ENCODE measurements around the gene TNFAIP8L1. TPM values are rescaled to one million over a fixed set of nuclear protein-coding genes. Genes with fewer than 3 reads are reported as not detected.

Gene TNFAIP8L1
- total and polyA plus RNA-seq, 2 donors from 2014 or later: 11.5 to 16.0 TPM

DNA sequence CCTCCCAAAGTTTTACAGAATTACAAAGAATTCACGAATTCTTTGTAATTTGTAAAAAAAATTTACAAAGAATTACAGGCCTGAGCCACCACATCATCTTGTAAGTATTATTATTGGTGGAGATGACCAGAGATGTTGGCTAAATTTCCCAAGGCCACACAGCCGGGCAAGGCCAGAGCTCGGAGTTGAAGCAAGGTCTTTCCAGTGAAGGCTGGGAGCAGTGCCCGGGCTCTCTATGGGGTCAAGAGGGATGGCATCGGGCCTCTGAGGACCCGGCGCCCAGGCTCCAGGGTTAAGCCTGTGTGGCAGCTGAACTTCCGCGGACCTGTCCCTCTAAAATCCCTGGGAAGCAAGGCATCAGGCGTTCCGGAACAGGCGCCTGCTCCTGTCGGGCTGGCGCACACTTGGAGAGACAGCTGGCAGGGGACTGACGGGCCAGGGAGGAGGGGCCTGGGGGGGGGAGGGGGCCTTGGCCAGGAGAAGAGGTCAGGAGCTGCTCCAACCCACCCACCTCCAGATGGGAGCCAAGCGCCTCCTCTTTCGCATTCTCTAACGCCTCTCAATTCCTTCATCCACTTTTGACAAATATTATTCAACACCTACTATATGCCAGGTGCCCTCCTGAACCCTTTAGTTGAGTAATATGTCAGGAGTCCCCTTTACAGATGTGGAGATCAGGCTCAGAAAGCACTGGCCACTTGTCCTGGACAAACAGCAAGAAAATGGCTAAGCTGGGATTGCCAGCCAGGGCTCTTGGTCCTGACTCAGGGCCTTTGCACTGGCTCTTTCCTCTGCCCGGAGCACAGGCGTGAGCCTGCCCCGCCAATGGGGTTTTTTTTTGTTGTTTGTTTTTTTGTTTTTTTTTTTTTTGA, 43.0 kb upstream of the TNFAIP8L1 start:
- peaks cover 4% of the 10 kb centered on the region for H3K27me3 ChIP-seq (ENCODE audit: control insufficient read depth, insufficient read depth, low read length)
- no peak overlapping the region for H3K9ac ChIP-seq (ENCODE audit: low read length in 3 of 3)
- intact Hi-C loops (cut with DNase I): no loop called here
- DNase-seq (no peak), FAIRE-seq (no peak)
- no peak overlapping the region for H3K4me3 ChIP-seq (ENCODE audit: low read length in 3 of 3)
- no peaks in the 10 kb centered on the region for H3K4me1 ChIP-seq (ENCODE audit: control insufficient read depth in 2 of 3, insufficient read depth in 2 of 3, low read depth in 1 of 3, low read length in 3 of 3)
- TF ChIP-seq, protein P1, sequence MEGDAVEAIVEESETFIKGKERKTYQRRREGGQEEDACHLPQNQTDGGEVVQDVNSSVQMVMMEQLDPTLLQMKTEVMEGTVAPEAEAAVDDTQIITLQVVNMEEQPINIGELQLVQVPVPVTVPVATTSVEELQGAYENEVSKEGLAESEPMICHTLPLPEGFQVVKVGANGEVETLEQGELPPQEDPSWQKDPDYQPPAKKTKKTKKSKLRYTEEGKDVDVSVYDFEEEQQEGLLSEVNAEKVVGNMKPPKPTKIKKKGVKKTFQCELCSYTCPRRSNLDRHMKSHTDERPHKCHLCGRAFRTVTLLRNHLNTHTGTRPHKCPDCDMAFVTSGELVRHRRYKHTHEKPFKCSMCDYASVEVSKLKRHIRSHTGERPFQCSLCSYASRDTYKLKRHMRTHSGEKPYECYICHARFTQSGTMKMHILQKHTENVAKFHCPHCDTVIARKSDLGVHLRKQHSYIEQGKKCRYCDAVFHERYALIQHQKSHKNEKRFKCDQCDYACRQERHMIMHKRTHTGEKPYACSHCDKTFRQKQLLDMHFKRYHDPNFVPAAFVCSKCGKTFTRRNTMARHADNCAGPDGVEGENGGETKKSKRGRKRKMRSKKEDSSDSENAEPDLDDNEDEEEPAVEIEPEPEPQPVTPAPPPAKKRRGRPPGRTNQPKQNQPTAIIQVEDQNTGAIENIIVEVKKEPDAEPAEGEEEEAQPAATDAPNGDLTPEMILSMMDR (IDR thresholded peaks at IDR 0.05; ENCODE audit: borderline replicate concordance, extremely low read depth, insufficient read depth): no peak
- H3K27ac ChIP-seq (ENCODE audit: low read depth in 2 of 2, low read length in 2 of 2): no peak overlapping the region
- H3K36me3 ChIP-seq (ENCODE audit: control insufficient read depth in 2 of 3, insufficient read depth in 3 of 3, low read length in 3 of 3): no peaks in the 10 kb centered on the region
- H3K9me3 ChIP-seq (ENCODE audit: control insufficient read depth in 2 of 3, insufficient read depth in 1 of 3, low read length in 3 of 3): no peaks in the 10 kb centered on the region

DNA sequence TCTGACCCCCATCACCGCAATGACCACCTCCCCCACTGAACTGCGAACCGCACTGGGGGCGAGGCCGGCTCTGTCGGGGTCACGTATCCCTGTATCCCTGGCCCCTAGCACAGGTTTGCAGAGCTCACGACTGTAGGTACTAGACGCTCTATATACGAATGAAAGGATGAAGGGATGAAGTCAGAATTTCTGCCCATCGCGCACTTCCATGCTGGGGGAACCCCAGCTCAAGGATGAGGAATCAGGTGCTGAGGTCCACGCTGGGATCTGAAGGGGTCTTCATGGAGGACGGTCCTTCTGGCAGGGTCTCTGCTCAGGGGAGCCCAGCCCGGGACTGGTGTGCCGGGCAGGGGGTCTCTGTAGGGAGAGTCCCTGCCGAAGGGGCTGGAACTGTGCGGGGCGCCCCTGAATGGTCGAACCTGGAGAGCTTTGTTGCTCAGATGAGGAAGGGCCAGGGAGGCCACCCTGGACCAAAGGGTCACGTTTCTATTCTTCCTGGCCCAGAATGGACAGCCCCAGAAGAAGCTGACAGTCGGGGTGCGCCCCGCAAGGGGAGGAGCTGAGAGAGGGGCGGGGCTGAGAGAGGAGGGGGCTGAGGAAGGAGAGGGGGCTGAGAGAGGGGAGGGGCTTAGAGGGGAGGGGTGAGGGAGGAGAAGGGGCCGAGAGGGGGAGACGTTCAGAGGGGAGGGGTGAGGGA, 41.9 kb upstream of the TNFAIP8L1 start:
- Histone ChIP-seq H3K9ac (ENCODE audit: low read length in 3 of 3) (no peak overlapping the region), H3K4me1 (ENCODE audit: control insufficient read depth in 2 of 3, insufficient read depth in 2 of 3, low read depth in 1 of 3, low read length in 3 of 3) (no peaks in the 10 kb centered on the region), H3K36me3 (ENCODE audit: control insufficient read depth in 2 of 3, insufficient read depth in 3 of 3, low read length in 3 of 3) (no peaks in the 10 kb centered on the region), H3K27ac (ENCODE audit: low read depth in 2 of 2, low read length in 2 of 2) (no peak overlapping the region), H3K4me3 (ENCODE audit: low read length in 3 of 3) (no peak overlapping the region), H3K27me3 (ENCODE audit: control insufficient read depth, insufficient read depth, low read length) (peaks cover 4% of the 10 kb centered on the region), H3K9me3 (ENCODE audit: control insufficient read depth in 2 of 3, insufficient read depth in 1 of 3, low read length in 3 of 3) (no peaks in the 10 kb centered on the region)
- FAIRE-seq (no peak), DNase-seq (peak in 1 of 5 donors; percentile 43)
- intact Hi-C loops (cut with DNase I): no loop called here
- TF ChIP-seq, protein P1 (IDR thresholded peaks at IDR 0.05; ENCODE audit: borderline replicate concordance, extremely low read depth, insufficient read depth): no peak

DNA sequence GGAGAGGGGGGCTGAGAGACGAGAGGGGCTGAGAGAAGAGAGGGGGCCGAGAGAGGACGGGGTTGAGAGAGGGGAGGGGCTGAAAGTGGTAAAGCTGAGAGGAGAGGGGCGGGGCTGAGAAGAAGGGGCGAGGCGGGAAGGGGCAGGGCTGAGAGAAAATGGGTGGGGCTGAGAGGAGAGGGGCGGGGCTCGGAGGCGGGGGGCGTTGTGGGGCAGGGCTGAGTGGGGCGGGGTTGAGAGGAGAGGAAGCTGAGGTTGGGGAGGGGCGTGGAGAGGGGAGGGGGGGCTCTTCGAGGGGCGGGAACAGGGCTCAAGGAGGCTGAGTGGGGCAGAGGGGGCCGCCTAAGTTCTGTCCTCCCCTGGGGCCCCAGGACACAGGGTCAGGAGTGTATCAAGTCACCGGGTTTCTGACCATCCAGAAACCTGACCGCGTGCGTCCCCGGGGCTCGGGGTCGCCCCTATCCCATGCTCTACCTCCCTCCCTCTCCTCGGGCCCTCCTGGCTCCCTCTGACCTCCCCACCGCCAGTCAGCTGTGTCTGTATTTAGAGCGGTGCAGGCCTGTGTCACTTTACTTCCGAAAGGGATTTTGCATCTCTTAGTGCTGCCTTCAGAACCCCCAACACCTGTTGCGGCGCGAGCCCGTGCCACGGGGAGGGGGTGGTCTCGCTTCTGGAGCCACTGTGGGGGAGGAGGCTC, 41.2 kb upstream of the TNFAIP8L1 start:
- no peaks in the 10 kb centered on the region for H3K9me3 ChIP-seq (ENCODE audit: control insufficient read depth in 2 of 3, insufficient read depth in 1 of 3, low read length in 3 of 3)
- TF ChIP-seq, protein P1 (IDR thresholded peaks at IDR 0.05; ENCODE audit: borderline replicate concordance, extremely low read depth, insufficient read depth): no peak
- intact Hi-C loops (cut with DNase I): no loop called here
- H3K27ac ChIP-seq (ENCODE audit: low read depth in 2 of 2, low read length in 2 of 2): no peak overlapping the region
- H3K4me3 ChIP-seq (ENCODE audit: low read length in 3 of 3): no peak overlapping the region
- H3K4me1 ChIP-seq (ENCODE audit: control insufficient read depth in 2 of 3, insufficient read depth in 2 of 3, low read depth in 1 of 3, low read length in 3 of 3): no peaks in the 10 kb centered on the region
- peaks cover 4% of the 10 kb centered on the region for H3K27me3 ChIP-seq (ENCODE audit: control insufficient read depth, insufficient read depth, low read length)
- no peaks in the 10 kb centered on the region for H3K36me3 ChIP-seq (ENCODE audit: control insufficient read depth in 2 of 3, insufficient read depth in 3 of 3, low read length in 3 of 3)
- DNase-seq (peak; percentile 58 to 81 (median 70)), FAIRE-seq (no peak)
- H3K9ac ChIP-seq (ENCODE audit: low read length in 3 of 3): no peak overlapping the region

Measured in kidney (tissue), 14 donors.